H1 (cell line): ENCODE measurements around the gene ZBTB20. TPM values are rescaled to one million over a fixed set of nuclear protein-coding genes. Genes with fewer than 3 reads are reported as not detected.

Experiments used
- CBX8 ChIP-seq: fragments of 300-800, 300-1000 bp; sonication (generic); IDR thresholded peaks from 2 replicates; pipeline ENCODE4 v1.7.1; 2016; ENCODE audit warnings: low read depth, low read length, borderline replicate concordance
- CREB1 ChIP-seq: IDR thresholded peaks from 2 replicates; pipeline ENCODE4 v1.6.1; 2012; ENCODE audit warnings: inconsistent platforms
- JUND ChIP-seq: IDR thresholded peaks from 2 replicates; pipeline ENCODE4 v1.6.1; 2011; ENCODE audit warnings: mild to moderate bottlenecking, improper control_type of control experiment, low read length
- KDM1A ChIP-seq: fragments of 200-600, 300-600 bp; sonication (generic); IDR thresholded peaks from 2 replicates; pipeline ENCODE4 v1.7.1; 2016; ENCODE audit warnings: mild to moderate bottlenecking, low read length, borderline replicate concordance
- RNF2 ChIP-seq: fragments of 200-900, 300-1000 bp; sonication (generic); IDR thresholded peaks from 2 replicates; pipeline ENCODE4 v1.7.1; 2016; ENCODE audit warnings: borderline replicate concordance, low read depth, mild to moderate bottlenecking, antibody characterized with exemption, low read length; ENCODE audit not compliant: poor library complexity, severe bottlenecking; ENCODE audit errors: missing control alignments
- SIRT6 ChIP-seq: IDR thresholded peaks from one replicate; pipeline ENCODE4 v1.7.1; 2012; ENCODE audit warnings: low read length, inconsistent platforms
- TCF12 ChIP-seq: IDR thresholded peaks from 2 replicates; pipeline ENCODE4 v1.6.1; 2011; ENCODE audit warnings: low read depth, mild to moderate bottlenecking, low read length
- polyA plus RNA-seq, 7 experiments: library from polyadenylated mRNA; depleted of rRNA in 3 of 7; stranded (reverse) in 5 of 7; unstranded in 2 of 7; fragments of >200 nt in 5 of 7; fragments of 200-250 nt in 2 of 7; gene quantifications; 1 replicate in 5 of 7; 2 replicates in 1 of 7; 4 replicates in 1 of 7; pipeline versions ENCODE4 v1.2.1 to v1.2.3, GENCODE V29; 2011 to 2013; ENCODE audit warnings: missing spikeins in 2 of 7, mixed read lengths in 2 of 7
- total RNA-seq: library from RNA; stranded (reverse); fragmentation: NEBNext Ultra II Directional; extraction: Animal tissue kit (Norgen Biotek cat#: 25700); gene quantifications from 2 replicates; pipeline ENCODE4 v1.2.1, GENCODE V29; 2021

The ZBTB20 gene
- total and polyA plus RNA-seq, 2 of the 8 experiments (the other 6 are each of a cell fraction or from before 2014, with no cell fraction given) = 0.35 to 1.3 TPM

DNA sequence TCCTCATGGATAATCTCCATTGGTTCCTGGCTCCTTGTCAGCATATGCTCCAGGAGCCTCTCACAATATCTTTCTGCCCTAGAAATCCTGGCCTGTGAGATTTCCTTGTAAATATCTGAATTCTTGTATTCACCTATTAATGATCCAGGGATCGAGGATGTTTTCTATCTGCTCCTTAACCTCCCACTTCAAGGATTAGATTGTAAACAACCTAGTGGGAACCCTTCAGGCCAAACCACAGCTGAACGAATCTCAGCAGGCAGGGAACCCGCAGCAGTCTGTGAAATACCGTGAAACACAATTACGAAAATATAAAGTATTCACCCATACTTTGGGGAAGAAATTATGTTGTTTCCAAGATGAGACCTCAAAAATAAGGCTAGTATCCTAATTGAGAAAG is 637.3 kb downstream of the ZBTB20 start (continued):
- TF ChIP-seq KDM1A (no peak), SIRT6 (no peak), JUND (no peak), CREB1 (no peak), RNF2 (no peak), TCF12 (no peak), CBX8 (no peak)
